ENCODE measurements around the gene INPP5F. TPM values are rescaled to one million over a fixed set of nuclear protein-coding genes. Genes with fewer than 3 reads are reported as not detected.

The INPP5F gene
- total and polyA plus RNA-seq, 2 experiments from 2014 or later, result 41.4 to 86.0 TPM

GRCh38 chr10:119872610-119872859 lies 146.7 kb downstream of the INPP5F start, which contains the start of gene MCMBP (continued):
- no peak for TF ChIP-seq ZNF462 (CRISPR knock-in tag; IDR thresholded peaks at IDR 0.05)
- TF ChIP-seq EZH2 (IDR thresholded peaks at IDR 0.05; ENCODE audit: low read depth, unreplicated experiment), result no peak
- no peak for TF ChIP-seq ZNF331 (CRISPR knock-in tag; IDR thresholded peaks at IDR 0.05; ENCODE audit: low read depth)

GRCh38 chr10:119872860-119873681 lies 147.2 kb downstream of the INPP5F start:
- Histone ChIP-seq H3K4me2 (peak overlapping the region; percentile 88), H3K27me3 (ENCODE audit: insufficient read depth) (no peaks in the 10 kb centered on the region), H3F3A (replicated peaks; ENCODE audit: low read depth) (no peaks in the 10 kb centered on the region; the same call in 1 of the 2 replicates), H3K79me2 (replicated peaks; ENCODE audit: insufficient read depth) (peaks cover 41% of the 10 kb centered on the region), H2AFZ (peak overlapping the region; percentile 100), H3K27ac (ENCODE audit: low read depth) (peak overlapping the region; percentile 82; the same call in 1 of the 2 replicates), H4K20me1 (replicated peaks; ENCODE audit: insufficient read depth) (peaks cover 33% of the 10 kb centered on the region), H3K4me1 (ENCODE audit: insufficient read depth) (peaks cover 20% of the 10 kb centered on the region), H3K9me2 (ENCODE audit: insufficient read depth) (no peaks in the 10 kb centered on the region), H3K36me3 (ENCODE audit: insufficient read depth) (no peaks in the 10 kb centered on the region), H3K4me3 (peak overlapping the region; percentile 88)
- peak overlapping the region; percentile 79 for H3K4me3 Mint-ChIP-seq
- ATAC-seq, result peak; percentile 85
- peak overlapping the region; percentile 70 for H3K27ac Mint-ChIP-seq
- DNase-seq (ENCODE audit: low spot score), result peak; percentile 82
- peaks cover 29% of the 10 kb centered on the region for H3K4me1 Mint-ChIP-seq
- peaks cover 2% of the 10 kb centered on the region for H3K27me3 Mint-ChIP-seq (ENCODE audit: insufficient read depth, low read depth, poor library complexity)
- no peaks in the 10 kb centered on the region for H3K36me3 Mint-ChIP-seq (ENCODE audit: low read depth)
- H3K9me3 Mint-ChIP-seq, result no peaks in the 10 kb centered on the region
- TF ChIP-seq STAT1 (IDR thresholded peaks at IDR 0.05; ENCODE audit: unreplicated experiment) (no peak), CTCF (conservative IDR thresholded peaks at IDR 0.05; ENCODE audit: low read depth in 2 of 2) (no peak), ZNF462 (CRISPR knock-in tag; IDR thresholded peaks at IDR 0.05) (no peak)
